HepG2 (cell line): Measurements from ENCODE around the gene PANK3. TPM values are rescaled to one million over a fixed set of nuclear protein-coding genes. Genes with fewer than 3 reads are reported as not detected.

ENCODE experiments used
- ATAC-seq: fragments of 200-7000 bp; cut with Tn5 transposase; 3 replicates; pipeline ENCODE4 v1.9.1; 2020; ENCODE audit warnings: mild to moderate bottlenecking, moderate library complexity
- BruUV-seq: library from RNA; stranded (reverse); fragments of 400-500 nt; replicated peaks from 2 replicates; lab custom pipeline; 2021; lab: Mats Ljungman, UMichigan
- CTCF ChIA-PET: fragments of 300-600 bp; formaldehyde crosslinking; extraction: SDS; loops from one replicate; lab custom pipeline; 2021; ENCODE audit warnings: low total read pairs, inconsistent platforms, low intra/inter-chr PET ratio; lab: Yijun Ruan, JAX
- POLR2A ChIA-PET: fragments of 350-600 bp; sonication (Branson Sonifier 250); formaldehyde crosslinking; loops from one replicate; lab custom pipeline; 2020; ENCODE audit warnings: antibody characterized with exemption, inconsistent platforms; lab: Yijun Ruan, JAX
- DNase-seq: peaks from one replicate; pipeline ENCODE4 v3.0.0-alpha.2; 2015; ENCODE audit warnings: low spot score
- FAIRE-seq: peaks from 3 replicates; lab custom pipeline; 2011; peaks lifted over from hg19 to GRCh38; lab: Jason Lieb, UNC
- H2AFZ ChIP-seq: one replicate; pipeline ENCODE4 v1.6.1; 2011; ENCODE audit warnings: low read length, inconsistent platforms
- H3K27ac ChIP-seq: fragments of 300-600 bp; 3 replicates; pipeline ENCODE4 v1.8.0; 2011; ENCODE audit warnings: mixed run types, mild to moderate bottlenecking, mixed read lengths, low read length, inconsistent platforms; ENCODE audit not compliant: insufficient read depth; ENCODE audit errors: extremely low read length
- H3K27me3 ChIP-seq, 2 experiments: fragments of 200-600 bp in 1 of 2; 2 replicates in 1 of 2; 3 replicates in 1 of 2; pipeline versions ENCODE4 v1.6.0 to v1.8.0; 2011; ENCODE audit warnings: low read length in 2 of 2, mild to moderate bottlenecking in 2 of 2, moderate library complexity in 2 of 2, inconsistent platforms in 1 of 2; ENCODE audit not compliant: insufficient read depth in 2 of 2, control insufficient read depth in 1 of 2
- H3K36me3 ChIP-seq, 2 experiments: fragments of 200-600 bp in 1 of 2; replicated peaks in 1 of 2; 2 replicates in 1 of 2; 3 replicates in 1 of 2; pipeline versions ENCODE4 v1.5.1 to v1.8.0; 2011; ENCODE audit warnings: low read length in 2 of 2, inconsistent platforms in 1 of 2; ENCODE audit not compliant: insufficient read depth in 2 of 2, control insufficient read depth in 1 of 2
- H3K4me1 ChIP-seq: 2 replicates; pipeline ENCODE4 v1.5.1; 2012; ENCODE audit warnings: low read length, inconsistent platforms; ENCODE audit not compliant: insufficient read depth
- H3K4me2 ChIP-seq: 2 replicates; pipeline ENCODE4 v1.6.0; 2011; ENCODE audit warnings: low read depth, low read length, inconsistent platforms
- H3K4me3 ChIP-seq, 3 experiments: fragments of 200-600 bp in 1 of 3; sonication (generic), shearing (Covaris generic) in 1 of 3; replicated peaks in 1 of 3; 2 replicates each; pipeline ENCODE4 v1.5.1; 2011 to 2016; ENCODE audit warnings: low read length in 3 of 3, inconsistent platforms in 2 of 3, low read depth in 2 of 3, mild to moderate bottlenecking in 2 of 3, control low read depth in 1 of 3, mixed read lengths in 1 of 3; ENCODE audit not compliant: insufficient read depth in 1 of 3
- H3K79me2 ChIP-seq: one replicate; pipeline ENCODE4 v1.6.1; 2011; ENCODE audit warnings: low read length, inconsistent platforms; ENCODE audit not compliant: insufficient read depth
- H3K9ac ChIP-seq: 2 replicates; pipeline ENCODE4 v1.6.0; 2011; ENCODE audit warnings: mild to moderate bottlenecking, low read depth, low read length, inconsistent platforms; ENCODE audit not compliant: insufficient read depth
- H3K9me3 ChIP-seq: 2 replicates; pipeline ENCODE4 v1.5.1; 2012; ENCODE audit warnings: mild to moderate bottlenecking, low read length
- H4K20me1 ChIP-seq: 2 replicates; pipeline ENCODE4 v1.6.0; 2011; ENCODE audit warnings: inconsistent platforms, mild to moderate bottlenecking, low read length, moderate library complexity; ENCODE audit not compliant: insufficient read depth
- ATM ChIP-seq: fragments of 450-650 bp; IDR thresholded peaks from 2 replicates; pipeline ENCODE4 v1.7.1; 2017; ENCODE audit warnings: mild to moderate bottlenecking, borderline replicate concordance
- CBFB ChIP-seq: sonication (generic); formaldehyde crosslinking; IDR thresholded peaks from 2 replicates; pipeline ENCODE4 v1.4.0; 2020; ENCODE audit warnings: missing genetic modification reagents
- ETV6 ChIP-seq: sonication (generic); formaldehyde crosslinking; conservative IDR thresholded peaks from 2 replicates; pipeline ENCODE4 v1.4.0; 2020; ENCODE audit warnings: missing genetic modification reagents
- HMG20B ChIP-seq: conservative IDR thresholded peaks from 2 replicates; pipeline ENCODE4 v1.6.1; 2016; ENCODE audit warnings: missing genetic modification reagents, missing compliant biosample characterization
- HNF4G ChIP-seq, 2 experiments: sonication (generic) in 1 of 2; formaldehyde crosslinking in 1 of 2; IDR thresholded peaks; 2 replicates each; pipeline versions ENCODE4 v1.4.0 to v1.6.1; 2011 to 2020; ENCODE audit warnings: borderline replicate concordance in 2 of 2, low read depth in 2 of 2, mild to moderate bottlenecking in 2 of 2, low read length in 1 of 2, missing genetic modification reagents in 1 of 2, moderate library complexity in 1 of 2
- ISL2 ChIP-seq: sonication (generic); formaldehyde crosslinking; IDR thresholded peaks from 2 replicates; pipeline ENCODE4 v1.5.0; 2020; ENCODE audit warnings: missing genetic modification reagents
- MLX ChIP-seq: IDR thresholded peaks from 2 replicates; pipeline ENCODE4 v1.6.1; 2016
- NFRKB ChIP-seq: fragments of 450-650 bp; IDR thresholded peaks from 2 replicates; pipeline ENCODE4 v1.6.1; 2017
- NPAS2 ChIP-seq: sonication (generic); formaldehyde crosslinking; IDR thresholded peaks from 2 replicates; pipeline ENCODE4 v1.8.0; 2022; ENCODE audit warnings: mild to moderate bottlenecking, missing genetic modification reagents, borderline replicate concordance
- RXRA ChIP-seq: sonication (generic); formaldehyde crosslinking; IDR thresholded peaks from 2 replicates; pipeline ENCODE4 v1.5.1; 2020; ENCODE audit warnings: missing genetic modification reagents
- ZBTB33 ChIP-seq: sonication (generic); formaldehyde crosslinking; IDR thresholded peaks from 2 replicates; pipeline ENCODE4 v1.4.0; 2020; ENCODE audit warnings: missing genetic modification reagents
- ZNF530 ChIP-seq: sonication (generic); formaldehyde crosslinking; IDR thresholded peaks from 2 replicates; pipeline ENCODE4 v1.5.0; 2020; ENCODE audit warnings: low read depth, mild to moderate bottlenecking, missing genetic modification reagents
- WGBS: methylation state at CpG from one replicate; pipeline ENCODE4 v1.1.6; 2017; ENCODE audit warnings: low lambda C conversion rate; 5-methylcytosine and 5-hydroxymethylcytosine counted together
- in situ Hi-C: cut with HindIII; loops from 2 replicates; pipeline ENCODE4 v1.10.0; 2017; ENCODE audit warnings: low pct_unique_long_range_greater_than_20kb; ENCODE audit not compliant: extremely low pct_ligation_motif_present
- intact Hi-C: fragments of 100-400 bp; cut with micrococcal nuclease; formaldehyde crosslinking; loops from one replicate; pipeline ENCODE4 v1.10.0; 2022; ENCODE audit not compliant: unreplicated experiment
- polyA plus RNA-seq, 8 experiments: library from polyadenylated mRNA; depleted of rRNA in 3 of 8; stranded (reverse) in 7 of 8; unstranded in 1 of 8; fragments of >200 nt; fragmentation: Illumina TruSeq in 4 of 8; extraction: Trizol in 4 of 8; gene quantifications; 2 replicates each; pipeline versions ENCODE4 v1.2.1 to v1.2.3, GENCODE V29; 2011 to 2016; ENCODE audit warnings: low read depth in 4 of 8, missing spikeins in 1 of 8, mixed read lengths in 1 of 8; ENCODE audit not compliant: insufficient read depth in 1 of 8
- total RNA-seq, 5 experiments: library from RNA; depleted of rRNA; stranded (reverse); fragments of >200 nt; fragmentation: Illumina TruSeq; extraction: Trizol; gene quantifications; 2 replicates each; pipeline ENCODE4 v1.2.3, GENCODE V29; 2016; ENCODE audit warnings: low read depth in 1 of 5
- TF ChIP-seq, protein P1 (sequence below): sonication (generic); formaldehyde crosslinking; IDR thresholded peaks from 2 replicates; pipeline ENCODE4 v1.5.0; 2020; ENCODE audit warnings: missing genetic modification reagents
- TF ChIP-seq, protein P2 (sequence below): sonication (generic); formaldehyde crosslinking; IDR thresholded peaks from 2 replicates; pipeline ENCODE4 v1.4.0; 2020; ENCODE audit warnings: missing genetic modification reagents

Gene PANK3
- total and polyA plus RNA-seq, 2 of the 13 experiments (the other 11 are each of a cell fraction or from before 2014, with no cell fraction given): 26.9 to 69.5 TPM

DNA sequence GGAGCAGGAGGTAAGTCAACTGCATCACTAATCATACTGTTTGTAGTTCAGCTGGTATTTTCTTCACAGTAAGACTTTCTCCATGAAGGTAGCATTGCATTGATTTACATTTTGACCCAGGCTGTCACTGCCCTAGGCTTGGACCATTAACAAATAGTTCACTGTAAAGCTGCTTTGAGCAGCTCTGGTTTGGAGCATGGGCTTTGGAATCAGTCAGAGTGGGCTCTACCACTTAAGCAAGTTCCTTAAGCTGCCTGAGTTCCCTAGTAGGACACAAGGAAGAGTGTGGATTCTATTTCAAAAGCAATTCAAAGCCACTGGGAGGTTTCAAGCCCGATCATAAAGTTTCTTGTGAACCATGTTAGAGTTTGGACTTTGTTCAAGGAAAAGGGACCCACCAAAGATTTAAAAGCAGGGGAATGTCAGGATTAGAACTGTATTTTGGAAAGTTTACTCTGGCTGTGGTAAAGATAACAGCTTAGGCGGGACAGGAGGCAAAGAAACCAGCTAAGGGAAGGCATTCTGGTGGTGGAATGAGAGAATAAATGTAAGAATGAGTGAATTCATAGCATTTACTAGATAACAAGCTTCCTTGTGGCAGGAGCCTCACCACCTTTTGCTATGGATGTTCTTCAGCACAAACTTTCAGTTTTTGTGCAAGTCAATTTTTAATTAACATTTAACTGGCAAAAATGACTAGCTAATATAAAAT, 12.3 kb upstream of the PANK3 start:
- CTCF ChIA-PET: no interaction called here
- peak; percentile 49 for DNase-seq
- H3K27ac ChIP-seq: peak overlapping the region; percentile 93
- TF ChIP-seq, protein P1, sequence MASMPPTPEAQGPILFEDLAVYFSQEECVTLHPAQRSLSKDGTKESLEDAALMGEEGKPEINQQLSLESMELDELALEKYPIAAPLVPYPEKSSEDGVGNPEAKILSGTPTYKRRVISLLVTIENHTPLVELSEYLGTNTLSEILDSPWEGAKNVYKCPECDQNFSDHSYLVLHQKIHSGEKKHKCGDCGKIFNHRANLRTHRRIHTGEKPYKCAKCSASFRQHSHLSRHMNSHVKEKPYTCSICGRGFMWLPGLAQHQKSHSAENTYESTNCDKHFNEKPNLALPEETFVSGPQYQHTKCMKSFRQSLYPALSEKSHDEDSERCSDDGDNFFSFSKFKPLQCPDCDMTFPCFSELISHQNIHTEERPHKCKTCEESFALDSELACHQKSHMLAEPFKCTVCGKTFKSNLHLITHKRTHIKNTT: no peak
- TF ChIP-seq, protein P2, sequence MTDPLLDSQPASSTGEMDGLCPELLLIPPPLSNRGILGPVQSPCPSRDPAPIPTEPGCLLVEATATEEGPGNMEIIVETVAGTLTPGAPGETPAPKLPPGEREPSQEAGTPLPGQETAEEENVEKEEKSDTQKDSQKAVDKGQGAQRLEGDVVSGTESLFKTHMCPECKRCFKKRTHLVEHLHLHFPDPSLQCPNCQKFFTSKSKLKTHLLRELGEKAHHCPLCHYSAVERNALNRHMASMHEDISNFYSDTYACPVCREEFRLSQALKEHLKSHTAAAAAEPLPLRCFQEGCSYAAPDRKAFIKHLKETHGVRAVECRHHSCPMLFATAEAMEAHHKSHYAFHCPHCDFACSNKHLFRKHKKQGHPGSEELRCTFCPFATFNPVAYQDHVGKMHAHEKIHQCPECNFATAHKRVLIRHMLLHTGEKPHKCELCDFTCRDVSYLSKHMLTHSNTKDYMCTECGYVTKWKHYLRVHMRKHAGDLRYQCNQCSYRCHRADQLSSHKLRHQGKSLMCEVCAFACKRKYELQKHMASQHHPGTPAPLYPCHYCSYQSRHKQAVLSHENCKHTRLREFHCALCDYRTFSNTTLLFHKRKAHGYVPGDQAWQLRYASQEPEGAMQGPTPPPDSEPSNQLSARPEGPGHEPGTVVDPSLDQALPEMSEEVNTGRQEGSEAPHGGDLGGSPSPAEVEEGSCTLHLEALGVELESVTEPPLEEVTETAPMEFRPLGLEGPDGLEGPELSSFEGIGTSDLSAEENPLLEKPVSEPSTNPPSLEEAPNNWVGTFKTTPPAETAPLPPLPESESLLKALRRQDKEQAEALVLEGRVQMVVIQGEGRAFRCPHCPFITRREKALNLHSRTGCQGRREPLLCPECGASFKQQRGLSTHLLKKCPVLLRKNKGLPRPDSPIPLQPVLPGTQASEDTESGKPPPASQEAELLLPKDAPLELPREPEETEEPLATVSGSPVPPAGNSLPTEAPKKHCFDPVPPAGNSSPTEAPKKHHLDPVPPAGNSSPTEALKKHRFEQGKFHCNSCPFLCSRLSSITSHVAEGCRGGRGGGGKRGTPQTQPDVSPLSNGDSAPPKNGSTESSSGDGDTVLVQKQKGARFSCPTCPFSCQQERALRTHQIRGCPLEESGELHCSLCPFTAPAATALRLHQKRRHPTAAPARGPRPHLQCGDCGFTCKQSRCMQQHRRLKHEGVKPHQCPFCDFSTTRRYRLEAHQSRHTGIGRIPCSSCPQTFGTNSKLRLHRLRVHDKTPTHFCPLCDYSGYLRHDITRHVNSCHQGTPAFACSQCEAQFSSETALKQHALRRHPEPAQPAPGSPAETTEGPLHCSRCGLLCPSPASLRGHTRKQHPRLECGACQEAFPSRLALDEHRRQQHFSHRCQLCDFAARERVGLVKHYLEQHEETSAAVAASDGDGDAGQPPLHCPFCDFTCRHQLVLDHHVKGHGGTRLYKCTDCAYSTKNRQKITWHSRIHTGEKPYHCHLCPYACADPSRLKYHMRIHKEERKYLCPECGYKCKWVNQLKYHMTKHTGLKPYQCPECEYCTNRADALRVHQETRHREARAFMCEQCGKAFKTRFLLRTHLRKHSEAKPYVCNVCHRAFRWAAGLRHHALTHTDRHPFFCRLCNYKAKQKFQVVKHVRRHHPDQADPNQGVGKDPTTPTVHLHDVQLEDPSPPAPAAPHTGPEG (CRISPR knock-in tag): peak; percentile 2; the same call in 1 of the 2 replicates
- TF ChIP-seq CBFB (CRISPR knock-in tag) (0 out of 2 replicates have a peak, but pooled peaks have one; percentile 8), MLX (0 out of 2 replicates have a peak, but pooled peaks have one; percentile 16), HNF4G (IDR thresholded peaks at IDR 0.05; ENCODE audit: borderline replicate concordance, low read depth, low read length) (peak; percentile 47), HNF4G (CRISPR knock-in tag; IDR thresholded peaks at IDR 0.05; ENCODE audit: borderline replicate concordance, low read depth) (no peak), NFRKB (no peak), HMG20B (CRISPR knock-in tag) (no peak), ATM (no peak), ZBTB33 (CRISPR knock-in tag) (no peak), RXRA (CRISPR knock-in tag) (no peak), ETV6 (CRISPR knock-in tag) (no peak), NPAS2 (no peak), ISL2 (CRISPR knock-in tag) (no peak; the same call in 1 of the 2 replicates), ZNF530 (CRISPR knock-in tag) (no peak)

More for the DNA sequence above, 12.3 kb upstream of the PANK3 start:
- in situ Hi-C loops: no loop called here
- BruUV-seq: no TSS peak
- Histone ChIP-seq H3K27me3 (no peaks in the 10 kb centered on the region), H3K9ac (peak overlapping the region; percentile 73), H3K4me3 (peak overlapping the region; percentile 26 to 54 (median 30); a peak in 4 of 6 replicates), H3K4me1 (peaks cover 53% of the 10 kb centered on the region), H3K9me3 (no peaks in the 10 kb centered on the region), H3K79me2 (no peaks in the 10 kb centered on the region), H2AFZ (no peak overlapping the region), H4K20me1 (no peaks in the 10 kb centered on the region), H3K36me3 (no peaks in the 10 kb centered on the region), H3K4me2 (peak overlapping the region; percentile 85)
- intact Hi-C loops: loop anchor here (2.0 kb wide), 2 partner anchors 13 to 21 kb away; partner anchors contain the start of gene PANK3
- WGBS: 0% methylated on average over 2 of the region's 2 CpGs
- no peak for FAIRE-seq
- ATAC-seq: peak; percentile 78
- POLR2A ChIA-PET: interaction anchor here (1.2 to 4.8 kb wide), 7 partner anchors 8 to 104 kb away, joined by 3 to 91 read pairs (median 5); partner anchors contain the start of genes PANK3 and RARS1
